ENCODE results near the gene ZNF358. TPM values are rescaled to one million over a fixed set of nuclear protein-coding genes. Genes with fewer than 3 reads are reported as not detected.

ZNF358 gene
- total RNA-seq = 8.2 and 16.5 TPM in 2 replicates

GRCh38 chr19:7515645-7516151 lies at the start of gene ZNF358:
ZNF358 (plus strand) TSS chr19:7516103; CDS start chr19:7519243, 3,140 bp downstream.

GRCh38 chr19:7488736-7489353 lies 27.1 kb upstream of the ZNF358 start, which contains the start of gene PEX11G:
PEX11G (minus strand) TSS chr19:7489035; CDS start chr19:7489010, 25 bp downstream.

DNA sequence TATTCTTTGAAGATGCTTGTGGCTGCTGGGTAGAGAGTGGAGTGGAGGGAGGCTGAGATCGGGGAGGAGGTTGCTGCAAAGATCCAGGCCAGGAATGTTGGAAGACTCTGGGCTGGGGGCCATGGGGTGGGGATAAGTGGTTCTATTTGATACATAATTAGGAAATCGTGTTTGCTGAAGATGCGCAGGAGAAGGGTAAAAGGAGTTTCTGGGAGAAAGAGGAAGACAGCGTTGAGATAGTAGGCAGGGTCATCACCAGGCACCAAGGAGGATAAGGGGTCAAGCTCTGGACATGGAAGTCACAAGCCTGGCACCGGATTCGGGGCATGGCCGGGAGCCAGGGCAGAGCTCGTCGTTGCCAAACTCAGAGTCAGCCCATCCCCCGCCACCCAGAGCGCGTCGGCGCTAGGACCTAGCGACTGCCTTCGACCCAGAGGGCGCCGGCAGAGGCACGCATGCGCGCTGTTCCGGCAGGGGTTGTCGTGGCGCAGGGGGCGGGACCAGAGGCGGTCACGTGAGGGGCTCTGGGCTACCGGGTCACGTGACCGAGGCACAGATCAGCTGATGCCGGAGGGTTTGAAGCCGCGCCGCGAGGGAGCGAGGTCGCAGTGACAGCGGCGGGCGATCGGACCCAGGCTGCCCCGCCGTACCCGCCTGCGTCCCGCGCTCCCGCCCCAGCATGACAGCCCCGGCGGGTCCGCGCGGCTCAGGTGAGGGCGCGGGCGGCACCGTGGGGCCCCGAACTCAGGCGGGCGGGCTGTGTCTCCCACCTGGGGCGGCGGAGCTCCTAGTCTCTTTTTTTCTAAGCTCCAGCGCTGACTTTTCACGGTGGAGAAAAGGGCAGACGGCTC lies 6.4 kb downstream of the ZNF358 start, which contains the start of gene MCOLN1:
Gene MCOLN1, plus strand, starts transcription at position 553 of the 851 bp plus-strand sequence. Its CDS starts 127 bp downstream, at position 680.

GRCh38 chr19:7535047-7535997 lies 19.4 kb downstream of the ZNF358 start, which contains the start of gene PNPLA6:
PNPLA6 (plus strand) TSS chr19:7535717; CDS start chr19:7535789, 72 bp downstream.

Other genes with a start within 250 kb of the ZNF358 start
- gene INSR, start 221.7 kb upstream of the ZNF358 start, total RNA-seq = 13.1 and 28.9 TPM in 2 replicates
- gene ARHGEF18, start 167.2 kb upstream of the ZNF358 start, total RNA-seq = 40.0 and 51.2 TPM in 2 replicates
- 3.2 and 4.1 TPM in 2 replicates for gene PEX11G, start 27.1 kb upstream of the ZNF358 start, total RNA-seq
- gene MCOLN1, start 6.5 kb downstream of the ZNF358 start, total RNA-seq = 4.5 and 4.6 TPM in 2 replicates
- gene PNPLA6, start 19.6 kb downstream of the ZNF358 start, total RNA-seq = 60.2 and 96.3 TPM in 2 replicates
- not detected in 2 replicates for gene CAMSAP3, start 79.8 kb downstream of the ZNF358 start, total RNA-seq
- 28.6 and 34.5 TPM in 2 replicates for gene XAB2, start 113.4 kb downstream of the ZNF358 start, total RNA-seq
- gene PET100, start 113.7 kb downstream of the ZNF358 start, total RNA-seq = 13.2 and 17.1 TPM in 2 replicates
- gene PCP2, start 117.6 kb downstream of the ZNF358 start, total RNA-seq = not detected in 2 replicates
- 6.2 and 8.4 TPM in 2 replicates for gene STXBP2, start 121.0 kb downstream of the ZNF358 start, total RNA-seq
- not detected in 2 replicates for gene RETN, start 152.9 kb downstream of the ZNF358 start, total RNA-seq
- gene MCEMP1, start 161.0 kb downstream of the ZNF358 start, total RNA-seq = not detected in 2 replicates
- gene TRAPPC5, start 164.7 kb downstream of the ZNF358 start, total RNA-seq = 74.4 and 78.4 TPM in 2 replicates
- not detected in 2 replicates for gene FCER2, start 186.0 kb downstream of the ZNF358 start, total RNA-seq
- not detected in 2 replicates for gene CLEC4G, start 216.0 kb downstream of the ZNF358 start, total RNA-seq
- gene CD209, start 231.4 kb downstream of the ZNF358 start, total RNA-seq = not detected in 2 replicates
- not detected in 2 replicates for gene CLEC4M, start 247.1 kb downstream of the ZNF358 start, total RNA-seq

Data from uterine smooth muscle cell (primary cell).